Dermis microvascular lymphatic vessel endothelial cell (primary cell): ENCODE results near the gene MNT. TPM values are rescaled to one million over a fixed set of nuclear protein-coding genes. Genes with fewer than 3 reads are reported as not detected.
"Not testable (repeated sequence)": the region's sequence is repeated elsewhere in the genome, so short reads cannot be mapped to it uniquely, and the experiment has no call there.

Source experiments
- DNase-seq, 2 donors: peaks; one replicate each; pipeline versions ENCODE4 v3.0.0 to v3.0.0-alpha.2; 2010; ENCODE audit warnings: low read depth in 2 of 2
- total RNA-seq: library from RNA; depleted of rRNA; stranded (reverse); fragments of >200 nt; gene quantifications from 2 replicates; pipeline ENCODE4 v1.2.1, GENCODE V29; 2014

MNT gene
- 2.4 and 3.5 TPM in 2 replicates for total RNA-seq

- DNase-seq = peak; percentile 83 to 96
These were observed at the start of gene MNT for GRCh38 chr17:2400877-2401425. Gene MNT (minus strand): TSS chr17:2401060. CDS start chr17:2400712, 348 bp downstream.

GRCh38 chr17:2450016-2450650 lies 49.3 kb upstream of the MNT start:
- DNase-seq = peak; percentile 36 to 45

- DNase-seq = no peak
These were observed 48.6 kb upstream of the MNT start for GRCh38 chr17:2449486-2449885.

- DNase-seq = not testable (repeated sequence)
These were observed 46.6 kb upstream of the MNT start for GRCh38 chr17:2447479-2447878.

- no peak for DNase-seq
These were observed 44.8 kb upstream of the MNT start for GRCh38 chr17:2445638-2446037.

GRCh38 chr17:2444382-2444781 lies 43.5 kb upstream of the MNT start:
- no peak for DNase-seq

GRCh38 chr17:2442166-2442565 lies 41.3 kb upstream of the MNT start:
- DNase-seq = no peak

GRCh38 chr17:2440930-2441329 lies 40.1 kb upstream of the MNT start:
- no peak for DNase-seq

GRCh38 chr17:2439997-2440396 lies 39.1 kb upstream of the MNT start:
- not testable (repeated sequence) for DNase-seq

- no peak for DNase-seq
These were observed 38.0 kb upstream of the MNT start for GRCh38 chr17:2438823-2439222.

GRCh38 chr17:2436316-2436905 lies 35.6 kb upstream of the MNT start:
- no peak for DNase-seq

- DNase-seq = no peak
These were observed 35.0 kb upstream of the MNT start for GRCh38 chr17:2435862-2436261.

- DNase-seq = no peak
These were observed 34.4 kb upstream of the MNT start for GRCh38 chr17:2435181-2435741.

GRCh38 chr17:2433696-2434095 lies 32.8 kb upstream of the MNT start:
- DNase-seq = no peak

- DNase-seq = no peak
These were observed 27.1 kb upstream of the MNT start for GRCh38 chr17:2427910-2428309.

GRCh38 chr17:2427215-2427614 lies 26.4 kb upstream of the MNT start:
- no peak for DNase-seq

GRCh38 chr17:2423271-2423670 lies 22.4 kb upstream of the MNT start:
- no peak for DNase-seq

GRCh38 chr17:2421315-2422147 lies 20.7 kb upstream of the MNT start:
- DNase-seq = no peak

GRCh38 chr17:2420176-2420575 lies 19.3 kb upstream of the MNT start:
- no peak for DNase-seq

- no peak for DNase-seq
These were observed 18.6 kb upstream of the MNT start for GRCh38 chr17:2419486-2419885.

GRCh38 chr17:2418572-2418971 lies 17.7 kb upstream of the MNT start:
- no peak for DNase-seq
